Neuronal stem cell (in vitro differentiated cells): ENCODE data around the gene ABHD15.

Experiments
- DNase-seq: peaks from one replicate; pipeline ENCODE4 v3.0.0-alpha.2; 2013; ENCODE audit warnings: low spot score
- H2AFZ ChIP-seq: one replicate; pipeline ENCODE4 v1.6.1; 2013; ENCODE audit warnings: mild to moderate bottlenecking, low read length, inconsistent platforms
- H2AK5ac ChIP-seq: 2 replicates; pipeline ENCODE4 v1.6.1; 2013; ENCODE audit warnings: low read depth, mild to moderate bottlenecking, inconsistent platforms, low read length, moderate library complexity, mixed read lengths
- H2BK120ac ChIP-seq: 2 replicates; pipeline ENCODE4 v1.6.1; 2013; ENCODE audit warnings: low read depth, mild to moderate bottlenecking, inconsistent platforms, low read length, moderate library complexity, mixed read lengths
- H2BK12ac ChIP-seq: one replicate; pipeline ENCODE4 v1.6.1; 2013; ENCODE audit warnings: low read length, inconsistent platforms
- H2BK15ac ChIP-seq: 2 replicates; pipeline ENCODE4 v1.6.1; 2013; ENCODE audit warnings: mild to moderate bottlenecking, low read length, inconsistent platforms, mixed read lengths
- H2BK5ac ChIP-seq: one replicate; pipeline ENCODE4 v1.6.1; 2013; ENCODE audit warnings: inconsistent platforms, mild to moderate bottlenecking, low read length, moderate library complexity
- H3K14ac ChIP-seq: one replicate; pipeline ENCODE4 v1.6.1; 2013; ENCODE audit warnings: low read length, inconsistent platforms
- H3K18ac ChIP-seq: 2 replicates; pipeline ENCODE4 v1.6.1; 2013; ENCODE audit warnings: low read length, inconsistent platforms
- H3K23ac ChIP-seq: 2 replicates; pipeline ENCODE4 v1.6.1; 2013; ENCODE audit warnings: low read depth, mild to moderate bottlenecking, mixed read lengths, low read length, inconsistent platforms; ENCODE audit not compliant: poor library complexity
- H3K27ac ChIP-seq: replicated peaks from 3 replicates; pipeline ENCODE4 v1.5.1; 2013; ENCODE audit warnings: low read length, inconsistent platforms
- H3K27me3 ChIP-seq, 3 experiments: 2 replicates each; pipeline ENCODE4 v1.6.1; 2013; ENCODE audit warnings: low read length in 3 of 3, mild to moderate bottlenecking in 2 of 3, inconsistent platforms in 1 of 3, low read depth in 1 of 3, mixed read lengths in 1 of 3, moderate library complexity in 1 of 3; ENCODE audit not compliant: control insufficient read depth in 3 of 3, insufficient read depth in 3 of 3
- H3K36me3 ChIP-seq, 2 donors: replicated peaks in 1 of 2; 2 replicates each; pipeline ENCODE4 v1.6.1; 2013; ENCODE audit warnings: low read length in 2 of 2; ENCODE audit not compliant: control insufficient read depth in 2 of 2, insufficient read depth in 2 of 2
- H3K4ac ChIP-seq: 2 replicates; pipeline ENCODE4 v1.6.1; 2013; ENCODE audit warnings: inconsistent platforms, mild to moderate bottlenecking, low read length, moderate library complexity
- H3K4me1 ChIP-seq, 2 donors: 1 replicate in 1 of 2; 2 replicates in 1 of 2; pipeline ENCODE4 v1.6.1; 2013; ENCODE audit warnings: low read length in 2 of 2, low read depth in 1 of 2; ENCODE audit not compliant: control insufficient read depth in 2 of 2, insufficient read depth in 1 of 2
- H3K4me2 ChIP-seq: one replicate; pipeline ENCODE4 v1.6.1; 2013; ENCODE audit warnings: mild to moderate bottlenecking, low read length, inconsistent platforms; ENCODE audit not compliant: insufficient read depth, poor library complexity, severe bottlenecking
- H3K4me3 ChIP-seq, 2 donors: 2 replicates each; pipeline ENCODE4 v1.5.1; 2013; ENCODE audit warnings: low read length in 2 of 2, mild to moderate bottlenecking in 2 of 2, inconsistent platforms in 1 of 2, moderate library complexity in 1 of 2
- H3K79me1 ChIP-seq: one replicate; pipeline ENCODE4 v1.6.1; 2013; ENCODE audit warnings: low read depth, mild to moderate bottlenecking, inconsistent platforms, low read length, moderate library complexity
- H3K9ac ChIP-seq: one replicate; pipeline ENCODE4 v1.6.1; 2013; ENCODE audit warnings: mild to moderate bottlenecking, low read depth, low read length, inconsistent platforms; ENCODE audit not compliant: poor library complexity
- H3K9me3 ChIP-seq, 2 donors: replicated peaks in 1 of 2; 2 replicates each; pipeline versions ENCODE3 to v1.6.1; 2013; ENCODE audit warnings: low read length in 2 of 2, mild to moderate bottlenecking in 2 of 2, inconsistent platforms in 1 of 2, low read depth in 1 of 2, mixed read lengths in 1 of 2, moderate library complexity in 1 of 2; ENCODE audit not compliant: control insufficient read depth in 2 of 2, insufficient read depth in 1 of 2
- H4K8ac ChIP-seq: one replicate; pipeline ENCODE4 v1.6.1; 2013; ENCODE audit warnings: low read depth, mild to moderate bottlenecking, inconsistent platforms, low read length, moderate library complexity
- H4K91ac ChIP-seq: one replicate; pipeline ENCODE4 v1.6.1; 2013; ENCODE audit warnings: low read length, low read depth, mild to moderate bottlenecking, inconsistent platforms; ENCODE audit not compliant: poor library complexity
- WGBS, 2 donors: extraction: QIAGEN DNeasy Blood & Tissue Kit; methylation state at CpG; one replicate each; pipeline ENCODE4 v1.1.7; 2013; ENCODE audit warnings: missing lambda C conversion rate in 2 of 2, mixed read lengths in 1 of 2; ENCODE audit not compliant: insufficient read length in 2 of 2, insufficient replicate concordance in 1 of 2; ENCODE audit errors: extremely low coverage in 2 of 2; 5-methylcytosine and 5-hydroxymethylcytosine counted together

The ABHD15 gene

GRCh38 chr17:29612404-29613280, 45.8 kb upstream of the ABHD15 start:
- Histone ChIP-seq H3K9me3 (peaks cover 3 to 10% of the 10 kb centered on the region in 2 donors), H3K23ac (peak overlapping the region; percentile 74), H2BK12ac (no peak overlapping the region), H4K8ac (no peak overlapping the region), H3K14ac (no peak overlapping the region), H3K79me1 (peaks cover 4% of the 10 kb centered on the region), H2BK120ac (no peak overlapping the region), H2BK15ac (no peak overlapping the region), H2AFZ (no peak overlapping the region), H3K4me1 (peaks cover 0 to 28% of the 10 kb centered on the region in 2 donors), H4K91ac (no peak overlapping the region), H3K4me2 (no peak overlapping the region), H3K27me3 (peaks cover 6 to 21% (median 13%) of the 10 kb centered on the region in 3 experiments), H3K4me3 (no peak overlapping the region), H3K18ac (peak overlapping the region; percentile 92), H3K4ac (no peak overlapping the region), H2AK5ac (peak overlapping the region; percentile 92), H3K36me3 (peaks cover 6 to 51% of the 10 kb centered on the region in 2 donors), H2BK5ac (no peak overlapping the region), H3K27ac (no peak overlapping the region), H3K9ac (no peak overlapping the region)
- DNase-seq: no peak
- no CpG with 5 or more reads among the region's 85 CpGs for WGBS, 2 donors

DNA sequence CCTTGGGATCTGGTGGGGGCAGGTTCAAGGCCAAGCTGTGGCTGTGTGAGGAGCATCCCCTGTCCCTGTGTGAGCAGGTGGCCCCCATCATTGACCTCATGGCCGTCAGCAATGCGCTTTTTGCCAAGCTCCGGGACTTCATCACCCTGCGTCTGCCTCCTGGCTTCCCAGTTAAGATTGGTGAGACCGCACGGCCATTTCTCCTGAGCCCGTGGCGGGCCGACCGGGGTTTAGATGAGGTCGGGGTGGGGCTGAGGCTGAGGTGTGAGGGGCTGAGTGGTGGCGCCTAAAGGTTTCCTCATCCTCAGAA, 45.2 kb upstream of the ABHD15 start:
- Histone ChIP-seq H2AK5ac (peak overlapping the region; percentile 34), H2BK120ac (no peak overlapping the region), H3K4me1 (peaks cover 0 to 23% of the 10 kb centered on the region in 2 donors), H3K23ac (peak overlapping the region; percentile 76), H4K91ac (no peak overlapping the region), H3K27me3 (peaks cover under 1 to 16% (median 9%) of the 10 kb centered on the region in 3 experiments), H2BK5ac (no peak overlapping the region), H3K79me1 (peaks cover 4% of the 10 kb centered on the region), H2AFZ (no peak overlapping the region), H3K9ac (no peak overlapping the region), H2BK15ac (no peak overlapping the region), H3K9me3 (peaks cover 3 to 10% of the 10 kb centered on the region in 2 donors), H3K27ac (no peak overlapping the region), H3K36me3 (peaks cover 6 to 51% of the 10 kb centered on the region in 2 donors), H3K4me3 (no peak overlapping the region), H3K18ac (no peak overlapping the region), H2BK12ac (no peak overlapping the region), H3K14ac (no peak overlapping the region), H3K4me2 (no peak overlapping the region), H3K4ac (no peak overlapping the region), H4K8ac (no peak overlapping the region)
- no CpG with 5 or more reads among the region's 12 CpGs for WGBS, 2 donors
- DNase-seq: no peak

GRCh38 chr17:29611351-29612093, 44.7 kb upstream of the ABHD15 start:
- peaks cover 3 to 10% of the 10 kb centered on the region in 2 donors for H3K9me3 ChIP-seq
- H3K4me3 ChIP-seq: no peak overlapping the region
- H3K27me3 ChIP-seq: peaks cover 0 to 11% (median 5%) of the 10 kb centered on the region in 3 experiments
- H2BK120ac ChIP-seq: no peak overlapping the region
- H3K79me1 ChIP-seq: peaks cover 4% of the 10 kb centered on the region
- H3K4me2 ChIP-seq: no peak overlapping the region
- peak overlapping the region; percentile 1 for H3K9ac ChIP-seq
- H3K4ac ChIP-seq: no peak overlapping the region
- DNase-seq: no peak
- H2BK15ac ChIP-seq: no peak overlapping the region
- peaks cover 6 to 51% of the 10 kb centered on the region in 2 donors for H3K36me3 ChIP-seq
- no peak overlapping the region for H3K18ac ChIP-seq
- H3K14ac ChIP-seq: no peak overlapping the region
- H4K8ac ChIP-seq: no peak overlapping the region
- peak overlapping the region; percentile 76 for H3K23ac ChIP-seq
- peaks cover 0 to 20% of the 10 kb centered on the region in 2 donors for H3K4me1 ChIP-seq
- no peak overlapping the region for H2BK12ac ChIP-seq
- no peak overlapping the region for H2AFZ ChIP-seq
- no peak overlapping the region for H3K27ac ChIP-seq
- no peak overlapping the region for H2BK5ac ChIP-seq
- no CpG with 5 or more reads among the region's 11 CpGs for WGBS, 2 donors
- peak overlapping the region; percentile 18 for H2AK5ac ChIP-seq
- no peak overlapping the region for H4K91ac ChIP-seq

DNA sequence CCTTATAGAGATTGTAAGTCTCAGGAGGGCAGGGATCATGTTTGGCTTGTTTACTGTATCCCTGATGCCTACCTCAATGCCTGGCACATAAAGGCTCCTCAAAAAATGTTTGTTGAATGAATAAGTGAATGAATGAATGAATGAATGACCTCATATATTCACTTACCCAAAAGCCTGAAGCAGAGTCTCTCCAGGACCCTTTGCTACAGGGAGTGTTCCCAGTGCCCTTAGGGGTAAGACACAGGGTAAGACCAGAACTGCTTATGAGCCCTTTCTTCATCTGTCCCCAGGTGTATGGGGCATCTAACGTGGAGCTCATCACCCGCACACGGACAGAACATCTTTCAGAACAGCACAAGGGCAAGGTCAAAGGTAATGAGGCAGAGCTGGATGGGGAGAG, 43.6 kb upstream of the ABHD15 start:
- no peak overlapping the region for H3K18ac ChIP-seq
- WGBS, 2 donors: no CpG with 5 or more reads among the region's 3 CpGs
- no peak overlapping the region for H2BK12ac ChIP-seq
- peaks cover 6 to 51% of the 10 kb centered on the region in 2 donors for H3K36me3 ChIP-seq
- peaks cover 0 to 1% (median 0%) of the 10 kb centered on the region in 3 experiments for H3K27me3 ChIP-seq
- H4K91ac ChIP-seq: no peak overlapping the region
- H3K14ac ChIP-seq: no peak overlapping the region
- no peak overlapping the region for H2BK120ac ChIP-seq
- H3K4me3 ChIP-seq: no peak overlapping the region
- no peak overlapping the region for H2BK15ac ChIP-seq
- no peak overlapping the region for H3K9ac ChIP-seq
- no peak overlapping the region for H2BK5ac ChIP-seq
- no peak overlapping the region for H3K27ac ChIP-seq
- no peak overlapping the region for H2AFZ ChIP-seq
- no peak overlapping the region for H2AK5ac ChIP-seq
- H3K23ac ChIP-seq: no peak overlapping the region
- H4K8ac ChIP-seq: no peak overlapping the region
- peaks cover 0 to 17% of the 10 kb centered on the region in 2 donors for H3K4me1 ChIP-seq
- H3K4me2 ChIP-seq: no peak overlapping the region
- no peak for DNase-seq
- no peak overlapping the region for H3K4ac ChIP-seq
- peaks cover 4% of the 10 kb centered on the region for H3K79me1 ChIP-seq
- H3K9me3 ChIP-seq: peaks cover 3 to 4% of the 10 kb centered on the region in 2 donors
